ENCODE data around the gene DMWD. TPM values are rescaled to one million over a fixed set of nuclear protein-coding genes. Genes with fewer than 3 reads are reported as not detected.
A peak's percentile ranks its signal among the peaks of the same experiment; 100 is the strongest.

DMWD gene
- 10 to 100 TPM; 28.6 to 31.5 TPM for total RNA-seq
- polyA plus RNA-seq (2013, experiment 1 of 2): 13.9 TPM
- 18.7 TPM for polyA plus RNA-seq (2013, experiment 2 of 2)
- total RNA-seq: 11.6 to 36.3 (median 19.5) reads per million in 172 experiments

GRCh38 chr19:45792470-45793177 lies at the start of gene DMWD:
Gene DMWD, minus strand, starts transcription at chr19:45792845. Its CDS starts 89 bp downstream, at chr19:45792756.
- Histone ChIP-seq H3K4me1 (ENCODE audit: insufficient read depth, low read length) (peaks cover 30% of the 10 kb centered on the region), H3K36me3 (ENCODE audit: insufficient read depth, low read length) (peaks cover 19% of the 10 kb centered on the region), H3K27ac (ENCODE audit: low read depth in 1 of 2, low read length in 2 of 2) (no peak within 1 kb of the TSS), H3K9me3 (ENCODE audit: control insufficient read depth in 1 of 2, insufficient read depth in 1 of 2, low read length in 2 of 2) (no peaks in the 10 kb centered on the region), H3K4me3 (ENCODE audit: low read length) (peak within 1 kb of the TSS; percentile 55), H3K27me3 (ENCODE audit: control insufficient read depth in 1 of 2, insufficient read depth in 2 of 2, low read length in 2 of 2) (peaks cover 16 to 23% of the 10 kb centered on the region in 2 experiments)
- ATAC-seq (ENCODE audit: poor library complexity) (peak; percentile 92), DNase-seq (peak; percentile 98 to 100 (median 99))
- H3K4me1 Mint-ChIP-seq (ENCODE audit: low read depth): peaks cover 52% of the 10 kb centered on the region
- ChIA-PET CTCF (interaction anchor here (0.9 to 2.3 kb wide), 4 partner anchors 14 to 25 kb away, joined by 4 to 17 read pairs (median 7); no protein-coding TSS in a partner anchor), POLR2A (interaction anchor here (0.6 to 5.5 kb wide), 8 partner anchors 10 to 160 kb away, joined by 3 to 50 read pairs (median 4); partner anchors contain the start of genes DMPK, FBXO46, RSPH6A and SIX5)
- TF ChIP-seq, protein P1, sequence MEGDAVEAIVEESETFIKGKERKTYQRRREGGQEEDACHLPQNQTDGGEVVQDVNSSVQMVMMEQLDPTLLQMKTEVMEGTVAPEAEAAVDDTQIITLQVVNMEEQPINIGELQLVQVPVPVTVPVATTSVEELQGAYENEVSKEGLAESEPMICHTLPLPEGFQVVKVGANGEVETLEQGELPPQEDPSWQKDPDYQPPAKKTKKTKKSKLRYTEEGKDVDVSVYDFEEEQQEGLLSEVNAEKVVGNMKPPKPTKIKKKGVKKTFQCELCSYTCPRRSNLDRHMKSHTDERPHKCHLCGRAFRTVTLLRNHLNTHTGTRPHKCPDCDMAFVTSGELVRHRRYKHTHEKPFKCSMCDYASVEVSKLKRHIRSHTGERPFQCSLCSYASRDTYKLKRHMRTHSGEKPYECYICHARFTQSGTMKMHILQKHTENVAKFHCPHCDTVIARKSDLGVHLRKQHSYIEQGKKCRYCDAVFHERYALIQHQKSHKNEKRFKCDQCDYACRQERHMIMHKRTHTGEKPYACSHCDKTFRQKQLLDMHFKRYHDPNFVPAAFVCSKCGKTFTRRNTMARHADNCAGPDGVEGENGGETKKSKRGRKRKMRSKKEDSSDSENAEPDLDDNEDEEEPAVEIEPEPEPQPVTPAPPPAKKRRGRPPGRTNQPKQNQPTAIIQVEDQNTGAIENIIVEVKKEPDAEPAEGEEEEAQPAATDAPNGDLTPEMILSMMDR (IDR thresholded peaks at IDR 0.05): no peak
- no peaks in the 10 kb centered on the region for H3K9me3 Mint-ChIP-seq
- H3K36me3 Mint-ChIP-seq (ENCODE audit: low read depth): peaks cover 39% of the 10 kb centered on the region
- H3K27me3 Mint-ChIP-seq: peaks cover 32% of the 10 kb centered on the region
- peak within 1 kb of the TSS; percentile 92 for H3K4me3 Mint-ChIP-seq
- H3K27ac Mint-ChIP-seq: peak within 1 kb of the TSS; percentile 81
- intact Hi-C loops (cut with DNase I, micrococcal nuclease): loop anchor here (2.0 to 10.0 kb wide), 2 partner anchors 70 to 202 kb away; partner anchors contain the start of genes CCDC61 (in 1 of the 2) and SYMPK (in 1 of the 2)

- TF ChIP-seq, protein P1 (IDR thresholded peaks at IDR 0.05): no peak
- Mint-ChIP-seq H3K27ac (no peak overlapping the region), H3K36me3 (ENCODE audit: low read depth) (peaks cover 89% of the 10 kb centered on the region), H3K27me3 (no peaks in the 10 kb centered on the region), H3K4me1 (ENCODE audit: low read depth) (no peaks in the 10 kb centered on the region), H3K9me3 (no peaks in the 10 kb centered on the region), H3K4me3 (no peak overlapping the region)
- CTCF ChIA-PET: interaction anchor here (1.2 kb wide), 1 partner anchor 25 kb away, joined by 5 read pairs; no protein-coding TSS in a partner anchor
- DNase-seq (no peak), ATAC-seq (ENCODE audit: poor library complexity) (no peak)
- peaks cover 82% of the 10 kb centered on the region for H3K36me3 ChIP-seq (ENCODE audit: insufficient read depth, low read length)
- no peaks in the 10 kb centered on the region for H3K27me3 ChIP-seq (ENCODE audit: control insufficient read depth in 1 of 2, insufficient read depth in 2 of 2, low read length in 2 of 2)
- intact Hi-C loops (cut with DNase I, micrococcal nuclease): no loop called here
- H3K9me3 ChIP-seq (ENCODE audit: control insufficient read depth in 1 of 2, insufficient read depth in 1 of 2, low read length in 2 of 2): no peaks in the 10 kb centered on the region
- H3K4me3 ChIP-seq (ENCODE audit: low read length): no peak overlapping the region
- H3K27ac ChIP-seq (ENCODE audit: low read depth in 1 of 2, low read length in 2 of 2): no peak overlapping the region
- H3K4me1 ChIP-seq (ENCODE audit: insufficient read depth, low read length): no peaks in the 10 kb centered on the region
- POLR2A ChIA-PET: no interaction called here
Measured at GRCh38 chr19:45842198-45842597, 49.6 kb upstream of the DMWD start.

- no peaks in the 10 kb centered on the region for H3K9me3 Mint-ChIP-seq
- H3K4me1 ChIP-seq (ENCODE audit: insufficient read depth, low read length): no peaks in the 10 kb centered on the region
- POLR2A ChIA-PET: no interaction called here
- CTCF ChIA-PET: interaction anchor here (0.9 kb wide), 1 partner anchor 18 kb away, joined by 3 read pairs; no protein-coding TSS in a partner anchor
- no peaks in the 10 kb centered on the region for H3K9me3 ChIP-seq (ENCODE audit: control insufficient read depth in 1 of 2, insufficient read depth in 1 of 2, low read length in 2 of 2)
- intact Hi-C loops (cut with DNase I, micrococcal nuclease): no loop called here
- TF ChIP-seq, protein P1 (IDR thresholded peaks at IDR 0.05): no peak
- H3K36me3 Mint-ChIP-seq (ENCODE audit: low read depth): peaks cover 85% of the 10 kb centered on the region
- H3K27ac Mint-ChIP-seq: no peak overlapping the region
- H3K36me3 ChIP-seq (ENCODE audit: insufficient read depth, low read length): peaks cover 86% of the 10 kb centered on the region
- H3K27ac ChIP-seq (ENCODE audit: low read depth in 1 of 2, low read length in 2 of 2): no peak overlapping the region
- ATAC-seq (ENCODE audit: poor library complexity) (no peak), DNase-seq (peak in 1 of 14 experiments; percentile 6)
- H3K4me3 Mint-ChIP-seq: no peak overlapping the region
- H3K27me3 Mint-ChIP-seq: no peaks in the 10 kb centered on the region
- no peak overlapping the region for H3K4me3 ChIP-seq (ENCODE audit: low read length)
- H3K4me1 Mint-ChIP-seq (ENCODE audit: low read depth): no peaks in the 10 kb centered on the region
- no peaks in the 10 kb centered on the region for H3K27me3 ChIP-seq (ENCODE audit: control insufficient read depth in 1 of 2, insufficient read depth in 2 of 2, low read length in 2 of 2)
Measured at GRCh38 chr19:45834970-45835369, 42.3 kb upstream of the DMWD start.
